A549 (cell line): ENCODE data around the gene USP3.

ENCODE experiments used
- MAFK ChIP-seq: fragments of 450-650 bp; IDR thresholded peaks from 2 replicates; pipeline ENCODE4 v1.6.1; 2014; ENCODE audit not compliant: partially characterized antibody
- POLR2A ChIP-seq: IDR thresholded peaks from 2 replicates; pipeline ENCODE4 v1.6.1; 2012; ENCODE audit warnings: mild to moderate bottlenecking, low read length
- RARB ChIP-seq: fragments of 250-450 bp; sonication (Bioruptor Pico); IDR thresholded peaks from 2 replicates; pipeline ENCODE4 v1.8.0; 2021; ENCODE audit warnings: mild to moderate bottlenecking, moderate library complexity
- SMC3 ChIP-seq: fragments of >200 bp; sonication (Bioruptor Twin); formaldehyde crosslinking; IDR thresholded peaks from 3 replicates; pipeline ENCODE4 v1.6.1; 2018; ENCODE audit warnings: inconsistent platforms

- TF ChIP-seq POLR2A (no peak), RARB (no peak), SMC3 (no peak), MAFK (no peak)
These were observed 35.6 kb downstream of the USP3 start for GRCh38 chr15:63539998-63540397.
